Ishikawa (cell line): ENCODE results near the gene RND3.

Experiments
- CEBPB ChIP-seq: IDR thresholded peaks from 2 replicates; pipeline ENCODE4 v1.6.1; 2012
- CREB1 ChIP-seq: IDR thresholded peaks from 2 replicates; pipeline ENCODE4 v1.6.1; 2012; ENCODE audit warnings: low read depth
- EGR1 ChIP-seq: IDR thresholded peaks from 2 replicates; pipeline ENCODE4 v1.6.1; 2012
- EP300 ChIP-seq: IDR thresholded peaks from 2 replicates; pipeline ENCODE4 v1.6.1; 2012; ENCODE audit warnings: borderline replicate concordance
- FOXM1 ChIP-seq: IDR thresholded peaks from 2 replicates; pipeline ENCODE4 v1.6.1; 2012; ENCODE audit warnings: low read depth, borderline replicate concordance
- RAD21 ChIP-seq: IDR thresholded peaks from 2 replicates; pipeline ENCODE4 v1.6.1; 2012; ENCODE audit warnings: low read depth
- TCF12 ChIP-seq: IDR thresholded peaks from 2 replicates; pipeline ENCODE4 v1.6.1; 2012; ENCODE audit warnings: low read depth
- YY1 ChIP-seq: IDR thresholded peaks from 2 replicates; pipeline ENCODE4 v1.6.1; 2012; ENCODE audit warnings: low read depth
- TF ChIP-seq, protein P1 (sequence below): IDR thresholded peaks from 2 replicates; pipeline ENCODE4 v1.6.1; 2012; ENCODE audit warnings: low read depth, mild to moderate bottlenecking
- TF ChIP-seq, protein P2 (sequence below): IDR thresholded peaks from 2 replicates; pipeline ENCODE4 v1.6.1; 2012
- TF ChIP-seq, protein P3 (sequence below): IDR thresholded peaks from 2 replicates; pipeline ENCODE4 v1.6.1; 2012

DNA sequence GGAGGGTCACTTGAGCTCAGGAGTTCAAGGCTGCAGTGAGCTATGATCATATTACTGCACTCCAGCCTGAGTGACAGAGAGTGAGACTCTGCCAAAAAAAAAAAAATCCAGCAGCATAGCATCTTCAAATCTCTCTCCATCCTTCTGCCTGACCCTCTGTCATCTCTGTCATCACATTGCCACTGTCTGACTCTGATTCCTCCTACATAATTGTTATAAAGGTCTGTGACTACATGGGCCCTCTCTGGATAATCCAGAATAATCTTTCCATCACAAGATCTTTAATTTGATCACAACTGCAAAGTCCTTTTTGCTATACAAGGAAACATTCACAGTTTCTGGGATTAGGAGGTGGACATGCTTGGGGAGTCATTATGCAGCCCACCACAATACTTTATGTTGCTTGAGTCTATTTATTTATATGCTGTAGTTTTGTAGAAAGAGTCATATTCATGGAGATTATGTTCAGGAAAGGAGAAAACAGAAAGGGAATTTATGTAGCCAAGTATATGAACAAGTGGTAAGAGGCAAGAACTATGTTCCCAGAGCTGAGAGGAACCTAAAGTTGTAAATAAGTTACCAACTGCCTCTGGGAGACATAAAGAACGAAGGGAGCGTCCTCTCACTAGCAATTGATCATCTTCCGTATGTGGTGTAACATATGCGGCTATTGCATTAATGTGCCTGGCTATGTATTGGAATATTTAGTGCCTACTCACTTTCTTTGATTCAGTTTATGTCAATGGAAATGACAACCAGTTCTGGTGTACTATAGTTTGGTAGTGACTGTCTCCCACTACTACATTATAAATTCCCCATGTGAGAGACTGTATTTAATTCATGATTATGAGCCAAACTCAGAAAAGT lies 21.5 kb downstream of the RND3 start:
- no peak for TF ChIP-seq RAD21
- TF ChIP-seq YY1, result no peak
- no peak for TF ChIP-seq CREB1
- no peak for TF ChIP-seq CEBPB
- TF ChIP-seq EP300, result no peak
- TF ChIP-seq, protein P1, sequence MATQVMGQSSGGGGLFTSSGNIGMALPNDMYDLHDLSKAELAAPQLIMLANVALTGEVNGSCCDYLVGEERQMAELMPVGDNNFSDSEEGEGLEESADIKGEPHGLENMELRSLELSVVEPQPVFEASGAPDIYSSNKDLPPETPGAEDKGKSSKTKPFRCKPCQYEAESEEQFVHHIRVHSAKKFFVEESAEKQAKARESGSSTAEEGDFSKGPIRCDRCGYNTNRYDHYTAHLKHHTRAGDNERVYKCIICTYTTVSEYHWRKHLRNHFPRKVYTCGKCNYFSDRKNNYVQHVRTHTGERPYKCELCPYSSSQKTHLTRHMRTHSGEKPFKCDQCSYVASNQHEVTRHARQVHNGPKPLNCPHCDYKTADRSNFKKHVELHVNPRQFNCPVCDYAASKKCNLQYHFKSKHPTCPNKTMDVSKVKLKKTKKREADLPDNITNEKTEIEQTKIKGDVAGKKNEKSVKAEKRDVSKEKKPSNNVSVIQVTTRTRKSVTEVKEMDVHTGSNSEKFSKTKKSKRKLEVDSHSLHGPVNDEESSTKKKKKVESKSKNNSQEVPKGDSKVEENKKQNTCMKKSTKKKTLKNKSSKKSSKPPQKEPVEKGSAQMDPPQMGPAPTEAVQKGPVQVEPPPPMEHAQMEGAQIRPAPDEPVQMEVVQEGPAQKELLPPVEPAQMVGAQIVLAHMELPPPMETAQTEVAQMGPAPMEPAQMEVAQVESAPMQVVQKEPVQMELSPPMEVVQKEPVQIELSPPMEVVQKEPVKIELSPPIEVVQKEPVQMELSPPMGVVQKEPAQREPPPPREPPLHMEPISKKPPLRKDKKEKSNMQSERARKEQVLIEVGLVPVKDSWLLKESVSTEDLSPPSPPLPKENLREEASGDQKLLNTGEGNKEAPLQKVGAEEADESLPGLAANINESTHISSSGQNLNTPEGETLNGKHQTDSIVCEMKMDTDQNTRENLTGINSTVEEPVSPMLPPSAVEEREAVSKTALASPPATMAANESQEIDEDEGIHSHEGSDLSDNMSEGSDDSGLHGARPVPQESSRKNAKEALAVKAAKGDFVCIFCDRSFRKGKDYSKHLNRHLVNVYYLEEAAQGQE, result no peak
- no peak for TF ChIP-seq TCF12
- TF ChIP-seq, protein P2, sequence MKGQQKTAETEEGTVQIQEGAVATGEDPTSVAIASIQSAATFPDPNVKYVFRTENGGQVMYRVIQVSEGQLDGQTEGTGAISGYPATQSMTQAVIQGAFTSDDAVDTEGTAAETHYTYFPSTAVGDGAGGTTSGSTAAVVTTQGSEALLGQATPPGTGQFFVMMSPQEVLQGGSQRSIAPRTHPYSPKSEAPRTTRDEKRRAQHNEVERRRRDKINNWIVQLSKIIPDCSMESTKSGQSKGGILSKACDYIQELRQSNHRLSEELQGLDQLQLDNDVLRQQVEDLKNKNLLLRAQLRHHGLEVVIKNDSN, result no peak
- TF ChIP-seq EGR1, result no peak
- TF ChIP-seq, protein P3, sequence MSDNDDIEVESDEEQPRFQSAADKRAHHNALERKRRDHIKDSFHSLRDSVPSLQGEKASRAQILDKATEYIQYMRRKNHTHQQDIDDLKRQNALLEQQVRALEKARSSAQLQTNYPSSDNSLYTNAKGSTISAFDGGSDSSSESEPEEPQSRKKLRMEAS, result no peak
- TF ChIP-seq FOXM1, result no peak
